H1 (cell line): ENCODE measurements around the gene TUBGCP3.

Experiments
- CEBPB ChIP-seq: IDR thresholded peaks from 2 replicates; pipeline ENCODE4 v1.6.1; 2012; ENCODE audit warnings: low read depth, low read length
- POLR2A ChIP-seq, 2 experiments: IDR thresholded peaks; 1 replicate in 1 of 2; 2 replicates in 1 of 2; pipeline ENCODE4 v1.6.1; 2011; ENCODE audit warnings: low read depth in 2 of 2, low read length in 2 of 2, mild to moderate bottlenecking in 2 of 2; ENCODE audit errors: control extremely low read depth in 1 of 2

DNA sequence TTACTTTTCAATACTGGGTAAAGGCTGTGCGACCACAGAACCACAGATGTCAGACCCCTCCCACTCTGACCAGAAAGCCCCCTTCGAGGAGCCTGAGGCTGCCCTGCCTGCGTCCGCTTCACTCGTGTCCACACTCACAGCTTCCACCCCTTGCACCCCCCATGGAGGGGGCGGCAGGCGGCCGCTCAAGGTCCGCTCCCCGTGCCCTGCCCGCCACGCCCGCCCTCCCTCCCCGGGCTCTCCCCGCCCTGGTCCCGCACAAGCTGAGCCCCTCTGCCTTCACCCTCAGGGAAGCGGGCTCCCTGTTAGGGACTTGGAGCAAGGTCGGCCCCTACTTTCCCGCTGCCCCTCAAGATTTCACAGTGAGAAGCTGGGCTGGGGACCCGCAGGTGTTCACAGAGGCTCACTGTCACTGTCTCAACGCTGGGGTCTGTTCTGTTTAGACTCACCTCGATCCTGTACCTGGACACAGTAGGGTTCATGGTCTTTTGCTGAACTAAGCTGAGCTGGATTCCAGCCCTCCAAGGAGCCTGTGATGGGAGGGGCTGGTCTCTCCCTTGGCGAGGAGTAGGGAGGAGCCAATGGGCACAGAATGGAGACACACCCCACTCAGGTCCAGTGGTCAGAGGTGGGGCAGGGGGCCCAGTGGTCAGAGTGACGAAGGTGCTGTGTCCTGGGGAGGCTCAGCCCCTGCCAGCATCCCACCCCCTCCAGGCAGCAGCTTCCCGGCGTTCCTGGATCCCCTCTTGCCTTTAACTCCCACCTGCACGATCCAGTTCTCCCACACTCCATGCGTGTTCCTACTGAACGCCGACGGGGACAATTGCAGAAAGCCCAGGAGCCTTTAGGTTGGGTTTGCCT lies 142.3 kb downstream of the TUBGCP3 start:
- TF ChIP-seq CEBPB: no peak
- no peak for TF ChIP-seq POLR2A (IDR thresholded peaks at IDR 0.05; ENCODE audit: control extremely low read depth in 1 of 2, low read depth in 2 of 2, low read length in 2 of 2)
